ENCODE results near the gene LMLN.
"Not testable (repeated sequence)": the region's sequence is repeated elsewhere in the genome, so short reads cannot be mapped to it uniquely, and the experiment has no call there.

Gene LMLN

GRCh38 chr3:197959891-197960693 lies at the start of gene LMLN:
TSS of gene LMLN (plus strand) at chr3:197960217. CDS start at chr3:197960246, 29 bp downstream.
- peak; percentile 94 for DNase-seq (ENCODE audit: low read depth)

GRCh38 chr3:197912741-197913476 lies 47.1 kb upstream of the LMLN start:
- DNase-seq (ENCODE audit: low read depth): no peak

- DNase-seq (ENCODE audit: low read depth): no peak
Observed at GRCh38 chr3:197913641-197914380, 46.2 kb upstream of the LMLN start.

- DNase-seq (ENCODE audit: low read depth): not testable (repeated sequence)
Observed at GRCh38 chr3:197921429-197922275, 38.4 kb upstream of the LMLN start.

- no peak for DNase-seq (ENCODE audit: low read depth)
Observed at GRCh38 chr3:197926418-197926817, 33.6 kb upstream of the LMLN start.

- not testable (repeated sequence) for DNase-seq (ENCODE audit: low read depth)
Observed at GRCh38 chr3:197927578-197927977, 32.4 kb upstream of the LMLN start.

GRCh38 chr3:197936819-197937384 lies 23.1 kb upstream of the LMLN start:
- no peak for DNase-seq (ENCODE audit: low read depth)

GRCh38 chr3:197940745-197941384 lies 19.2 kb upstream of the LMLN start:
- no peak for DNase-seq (ENCODE audit: low read depth)

- DNase-seq (ENCODE audit: low read depth): no peak
Observed at GRCh38 chr3:197942956-197943556, 17.0 kb upstream of the LMLN start.

- no peak for DNase-seq (ENCODE audit: low read depth)
Observed at GRCh38 chr3:197949191-197949777, 10.7 kb upstream of the LMLN start.

GRCh38 chr3:197949778-197950676 lies 10.0 kb upstream of the LMLN start, which contains the start of gene RPL35A:
TSS of gene RPL35A (plus strand) at chr3:197950190. CDS start at chr3:197950968, 778 bp downstream.
- DNase-seq (ENCODE audit: low read depth): peak; percentile 71

- DNase-seq (ENCODE audit: low read depth): no peak
Observed at GRCh38 chr3:197950677-197951061, 9.3 kb upstream of the LMLN start.

GRCh38 chr3:197951392-197951990 lies 8.5 kb upstream of the LMLN start:
- no peak for DNase-seq (ENCODE audit: low read depth)

- no peak for DNase-seq (ENCODE audit: low read depth)
Observed at GRCh38 chr3:197952440-197952839, 7.6 kb upstream of the LMLN start.

- DNase-seq (ENCODE audit: low read depth): no peak
Observed at GRCh38 chr3:197953325-197953724, 6.7 kb upstream of the LMLN start.

- DNase-seq (ENCODE audit: low read depth): no peak
Observed at GRCh38 chr3:197953881-197954280, 6.1 kb upstream of the LMLN start.

GRCh38 chr3:197955892-197956477 lies 4.0 kb upstream of the LMLN start:
- DNase-seq (ENCODE audit: low read depth): no peak

- no peak for DNase-seq (ENCODE audit: low read depth)
Observed at GRCh38 chr3:197956626-197956988, 3.4 kb upstream of the LMLN start.
